ENCODE data around the gene MASP1. TPM values are rescaled to one million over a fixed set of nuclear protein-coding genes. Genes with fewer than 3 reads are reported as not detected.
A peak's percentile ranks its signal among the peaks of the same experiment; 100 is the strongest.

The MASP1 gene, protein sequence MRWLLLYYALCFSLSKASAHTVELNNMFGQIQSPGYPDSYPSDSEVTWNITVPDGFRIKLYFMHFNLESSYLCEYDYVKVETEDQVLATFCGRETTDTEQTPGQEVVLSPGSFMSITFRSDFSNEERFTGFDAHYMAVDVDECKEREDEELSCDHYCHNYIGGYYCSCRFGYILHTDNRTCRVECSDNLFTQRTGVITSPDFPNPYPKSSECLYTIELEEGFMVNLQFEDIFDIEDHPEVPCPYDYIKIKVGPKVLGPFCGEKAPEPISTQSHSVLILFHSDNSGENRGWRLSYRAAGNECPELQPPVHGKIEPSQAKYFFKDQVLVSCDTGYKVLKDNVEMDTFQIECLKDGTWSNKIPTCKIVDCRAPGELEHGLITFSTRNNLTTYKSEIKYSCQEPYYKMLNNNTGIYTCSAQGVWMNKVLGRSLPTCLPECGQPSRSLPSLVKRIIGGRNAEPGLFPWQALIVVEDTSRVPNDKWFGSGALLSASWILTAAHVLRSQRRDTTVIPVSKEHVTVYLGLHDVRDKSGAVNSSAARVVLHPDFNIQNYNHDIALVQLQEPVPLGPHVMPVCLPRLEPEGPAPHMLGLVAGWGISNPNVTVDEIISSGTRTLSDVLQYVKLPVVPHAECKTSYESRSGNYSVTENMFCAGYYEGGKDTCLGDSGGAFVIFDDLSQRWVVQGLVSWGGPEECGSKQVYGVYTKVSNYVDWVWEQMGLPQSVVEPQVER
- total RNA-seq = 1 to 10 TPM in 1 of 2 donors, under 1 TPM in 1; 0.42 to 4.5 TPM
- polyA plus RNA-seq (ENCODE audit: insufficient read length in 6 of 6) = 1 to 10 TPM; 3.2 to 8.0 (median 6.2) TPM
- long read RNA-seq, donor 1 = 0 reads
- long read RNA-seq, donor 2 = 0 reads
- long read RNA-seq, donor 3, full-length matches to known transcripts = 1 of 1 reads
- long read RNA-seq, donor 3, partial matches to known transcripts = 0 of 1 reads
- long read RNA-seq, donor 3, other reads (novel, unspliced or antisense) = 0 of 1 reads
- long read RNA-seq, donor 4, partial matches to known transcripts = 1 of 1 reads
- long read RNA-seq, donor 4, other reads (novel, unspliced or antisense) = 0 of 1 reads
- long read RNA-seq, donor 5, full-length matches to known transcripts = 1 of 1 reads
- long read RNA-seq, donor 5, partial matches to known transcripts = 0 of 1 reads
- long read RNA-seq, donor 5, other reads (novel, unspliced or antisense) = 0 of 1 reads
- long read RNA-seq, donor 6, full-length matches to known transcripts = 1 of 1 reads
- long read RNA-seq, donor 6, partial matches to known transcripts = 0 of 1 reads
- long read RNA-seq, donor 6, other reads (novel, unspliced or antisense) = 0 of 1 reads
- long read RNA-seq, donor 7 = 0 reads
- long read RNA-seq, donor 8, full-length matches to known transcripts = 2 of 2 reads
- long read RNA-seq, donor 8, partial matches to known transcripts = 0 of 2 reads
- long read RNA-seq, donor 8, other reads (novel, unspliced or antisense) = 0 of 2 reads
- long read RNA-seq, donor 9 = 0 reads
- long read RNA-seq, donor 10 = 0 reads
- long read RNA-seq, donor 11, full-length matches to known transcripts = 11 of 11 reads
- long read RNA-seq, donor 11, partial matches to known transcripts = 0 of 11 reads
- long read RNA-seq, donor 11, other reads (novel, unspliced or antisense) = 0 of 11 reads
- long read RNA-seq, donor 12, full-length matches to known transcripts = 1 of 1 reads
- long read RNA-seq, donor 12, partial matches to known transcripts = 0 of 1 reads
- long read RNA-seq, donor 12, other reads (novel, unspliced or antisense) = 0 of 1 reads

DNA sequence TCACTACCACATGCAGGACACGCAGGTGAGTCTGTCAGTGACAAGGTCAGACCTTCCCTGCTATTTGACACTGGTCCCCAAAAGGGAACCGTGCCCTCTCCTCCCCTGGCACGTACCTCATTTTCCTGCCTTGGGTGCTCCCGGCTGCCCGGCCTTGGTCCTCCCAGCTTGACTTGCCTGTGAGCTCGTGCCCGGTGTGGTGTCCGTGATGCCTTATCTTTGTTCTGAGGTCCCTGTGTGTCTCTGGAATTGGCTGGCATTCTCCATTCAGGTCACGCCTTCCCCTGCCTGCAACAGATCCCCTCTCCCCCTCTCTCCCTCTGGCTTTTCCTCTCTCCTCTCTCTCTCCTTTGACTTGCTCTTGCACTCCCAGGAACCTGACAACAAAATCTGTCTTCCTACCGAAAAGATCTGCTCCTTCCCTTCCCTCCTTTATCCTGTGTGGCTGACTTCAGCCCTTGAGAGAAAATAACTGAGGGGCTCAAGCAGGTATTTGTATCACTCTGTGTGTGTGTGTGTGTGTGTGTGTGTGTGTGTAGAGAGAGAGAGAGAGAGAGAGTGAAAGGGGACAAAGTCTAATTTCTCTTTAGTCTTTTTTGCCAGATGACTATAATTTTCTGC is at the start of gene MASP1:
Gene MASP1, minus strand, starts transcription at position 226 of the 621 bp plus-strand sequence. Its CDS starts 105 bp downstream, at position 121.
- H3K4me3 ChIP-seq = no peak within 1 kb of the TSS
- ATAC-seq = peak; percentile 9
- intact Hi-C loops (cut with DNase I) = no loop called here

DNA sequence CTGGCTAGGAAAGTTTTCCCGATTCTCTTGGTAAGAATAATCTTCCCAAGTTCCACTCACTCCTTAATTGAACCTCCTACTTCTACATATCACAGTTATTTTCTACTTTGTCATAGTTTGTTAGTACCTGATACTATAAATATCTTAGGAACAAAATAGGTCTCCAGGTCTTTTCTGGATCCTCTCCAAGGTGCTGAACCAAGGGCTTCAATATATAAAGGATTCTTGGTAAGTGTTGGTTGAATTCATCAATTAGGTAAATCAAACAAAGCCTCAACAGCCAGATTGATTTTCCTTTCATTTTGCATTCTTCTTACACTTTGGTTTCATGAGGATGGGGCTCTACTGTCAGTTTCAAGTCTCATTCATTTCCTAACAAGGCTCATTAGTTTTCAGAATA is 49.0 kb upstream of the MASP1 start:
- Histone ChIP-seq H3K4me3 (no peak overlapping the region), H3K36me3 (no peaks in the 10 kb centered on the region), H3K27me3 (peaks cover 0 to 4% of the 10 kb centered on the region in 2 donors), H3K9me3 (no peaks in the 10 kb centered on the region), H3K4me1 (no peaks in the 10 kb centered on the region), H3K27ac (no peak overlapping the region)
- TF ChIP-seq, protein P1, sequence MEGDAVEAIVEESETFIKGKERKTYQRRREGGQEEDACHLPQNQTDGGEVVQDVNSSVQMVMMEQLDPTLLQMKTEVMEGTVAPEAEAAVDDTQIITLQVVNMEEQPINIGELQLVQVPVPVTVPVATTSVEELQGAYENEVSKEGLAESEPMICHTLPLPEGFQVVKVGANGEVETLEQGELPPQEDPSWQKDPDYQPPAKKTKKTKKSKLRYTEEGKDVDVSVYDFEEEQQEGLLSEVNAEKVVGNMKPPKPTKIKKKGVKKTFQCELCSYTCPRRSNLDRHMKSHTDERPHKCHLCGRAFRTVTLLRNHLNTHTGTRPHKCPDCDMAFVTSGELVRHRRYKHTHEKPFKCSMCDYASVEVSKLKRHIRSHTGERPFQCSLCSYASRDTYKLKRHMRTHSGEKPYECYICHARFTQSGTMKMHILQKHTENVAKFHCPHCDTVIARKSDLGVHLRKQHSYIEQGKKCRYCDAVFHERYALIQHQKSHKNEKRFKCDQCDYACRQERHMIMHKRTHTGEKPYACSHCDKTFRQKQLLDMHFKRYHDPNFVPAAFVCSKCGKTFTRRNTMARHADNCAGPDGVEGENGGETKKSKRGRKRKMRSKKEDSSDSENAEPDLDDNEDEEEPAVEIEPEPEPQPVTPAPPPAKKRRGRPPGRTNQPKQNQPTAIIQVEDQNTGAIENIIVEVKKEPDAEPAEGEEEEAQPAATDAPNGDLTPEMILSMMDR (IDR thresholded peaks at IDR 0.05) = no peak
- no peak for DNase-seq
- intact Hi-C loops (cut with DNase I) = no loop called here
- no peak for ATAC-seq

More for the DNA sequence above, at the start of gene MASP1:
- Histone ChIP-seq H3K9me3 (no peaks in the 10 kb centered on the region), H3K4me1 (peaks cover 10% of the 10 kb centered on the region in 2 donors), H3K36me3 (no peaks in the 10 kb centered on the region), H3K27ac (no peak within 1 kb of the TSS), H3K27me3 (no peaks in the 10 kb centered on the region)
- DNase-seq = no peak
- TF ChIP-seq, protein P1 (IDR thresholded peaks at IDR 0.05) = no peak

DNA sequence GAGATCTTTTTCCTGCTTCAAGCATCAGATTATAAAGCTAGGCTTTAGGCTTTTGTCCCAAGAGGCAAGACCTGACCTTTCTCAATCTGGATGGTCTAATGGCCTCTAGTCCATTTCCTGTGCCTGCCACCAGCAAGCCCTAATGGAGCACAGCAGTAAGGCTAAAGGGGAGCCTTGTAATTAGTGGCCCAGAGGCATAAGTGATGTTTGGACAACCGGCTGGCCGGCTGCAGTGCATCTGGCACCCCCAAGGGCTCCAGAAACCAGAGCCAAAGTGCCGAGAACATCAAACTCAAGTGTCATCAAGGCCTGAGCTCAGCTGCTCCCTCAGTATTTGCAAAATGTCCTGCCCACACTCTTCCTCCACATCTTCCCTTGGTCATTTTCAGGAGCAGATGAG is 44.8 kb upstream of the MASP1 start:
- TF ChIP-seq, protein P1 (IDR thresholded peaks at IDR 0.05) = no peak
- Histone ChIP-seq H3K36me3 (no peaks in the 10 kb centered on the region), H3K27ac (no peak overlapping the region), H3K4me3 (no peak overlapping the region), H3K4me1 (no peaks in the 10 kb centered on the region), H3K27me3 (peaks cover 0 to 4% of the 10 kb centered on the region in 2 donors), H3K9me3 (no peaks in the 10 kb centered on the region)
- intact Hi-C loops (cut with DNase I) = no loop called here
- DNase-seq = no peak
- ATAC-seq = no peak

DNA sequence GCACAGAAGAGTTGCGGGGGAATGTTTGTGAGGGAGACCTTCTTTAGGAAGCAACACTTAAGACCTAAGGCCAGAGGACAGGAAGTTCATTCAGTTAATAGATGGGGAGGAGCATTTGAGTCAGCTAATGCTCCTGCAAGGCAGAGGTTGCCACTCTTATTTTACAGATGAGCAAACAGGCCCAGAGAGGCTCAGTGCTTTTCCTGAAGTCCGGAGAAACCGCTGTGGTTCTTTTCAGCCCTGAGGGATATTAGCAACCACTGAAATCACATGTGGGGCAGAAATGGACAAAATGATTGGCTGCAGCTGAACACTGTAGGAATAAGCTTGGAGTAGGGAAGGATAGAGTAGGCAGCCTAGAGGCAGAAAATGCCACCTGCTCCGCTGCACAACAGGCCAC is 43.4 kb upstream of the MASP1 start:
- Histone ChIP-seq H3K36me3 (no peaks in the 10 kb centered on the region), H3K27ac (no peak overlapping the region), H3K4me1 (no peaks in the 10 kb centered on the region), H3K9me3 (no peaks in the 10 kb centered on the region), H3K4me3 (no peak overlapping the region), H3K27me3 (peaks cover 0 to 4% of the 10 kb centered on the region in 2 donors)
- no peak for DNase-seq
- TF ChIP-seq, protein P1 (IDR thresholded peaks at IDR 0.05) = no peak
- intact Hi-C loops (cut with DNase I) = no loop called here
- ATAC-seq = no peak

All from left lung (tissue), 14 donors.